SJSA1 (cell line): Measurements from ENCODE around the gene FNDC3B. TPM values are rescaled to one million over a fixed set of nuclear protein-coding genes. Genes with fewer than 3 reads are reported as not detected.
"Not testable (repeated sequence)": the region's sequence is repeated elsewhere in the genome, so short reads cannot be mapped to it uniquely, and the experiment has no call there.

ENCODE experiments used
- DNase-seq, 2 experiments: peaks; one replicate each; pipeline ENCODE4 v3.0.0-alpha.2; 2015 to 2020; ENCODE audit warnings: low spot score in 2 of 2, low read depth in 1 of 2
- H3K27ac ChIP-seq: fragments of 250-450 bp; sonication (Bioruptor Pico); 2 replicates; pipeline ENCODE4 v1.5.1; 2020; ENCODE audit warnings: mild to moderate bottlenecking, moderate library complexity
- H3K27me3 ChIP-seq: fragments of 250-450 bp; sonication (Bioruptor Pico); replicated peaks from 2 replicates; pipeline ENCODE4 v1.5.1; 2020; ENCODE audit warnings: mild to moderate bottlenecking, moderate library complexity
- H3K36me3 ChIP-seq: fragments of 250-450 bp; sonication (Bioruptor Pico); 2 replicates; pipeline ENCODE4 v1.5.1; 2020; ENCODE audit warnings: mild to moderate bottlenecking
- H3K4me1 ChIP-seq: fragments of 250-450 bp; sonication (Bioruptor Pico); replicated peaks from 2 replicates; pipeline ENCODE4 v1.6.1; 2021; ENCODE audit warnings: mild to moderate bottlenecking
- H3K4me3 ChIP-seq: fragments of 250-450 bp; sonication (Bioruptor Pico); 2 replicates; pipeline ENCODE4 v1.5.1; 2020; ENCODE audit warnings: mild to moderate bottlenecking
- H3K9me3 ChIP-seq: fragments of 250-450 bp; sonication (Bioruptor Pico); replicated peaks from 2 replicates; pipeline ENCODE4 v1.5.1; 2020; ENCODE audit warnings: mild to moderate bottlenecking
- total RNA-seq: library from RNA; depleted of rRNA; stranded (reverse); fragments of >200 nt; shearing (Covaris generic); gene quantifications from 2 replicates; pipeline ENCODE4 v1.2.3, GENCODE V29; 2014

Gene FNDC3B
- total RNA-seq, 1 experiment from 2014 or later, result 73.4 TPM

DNA sequence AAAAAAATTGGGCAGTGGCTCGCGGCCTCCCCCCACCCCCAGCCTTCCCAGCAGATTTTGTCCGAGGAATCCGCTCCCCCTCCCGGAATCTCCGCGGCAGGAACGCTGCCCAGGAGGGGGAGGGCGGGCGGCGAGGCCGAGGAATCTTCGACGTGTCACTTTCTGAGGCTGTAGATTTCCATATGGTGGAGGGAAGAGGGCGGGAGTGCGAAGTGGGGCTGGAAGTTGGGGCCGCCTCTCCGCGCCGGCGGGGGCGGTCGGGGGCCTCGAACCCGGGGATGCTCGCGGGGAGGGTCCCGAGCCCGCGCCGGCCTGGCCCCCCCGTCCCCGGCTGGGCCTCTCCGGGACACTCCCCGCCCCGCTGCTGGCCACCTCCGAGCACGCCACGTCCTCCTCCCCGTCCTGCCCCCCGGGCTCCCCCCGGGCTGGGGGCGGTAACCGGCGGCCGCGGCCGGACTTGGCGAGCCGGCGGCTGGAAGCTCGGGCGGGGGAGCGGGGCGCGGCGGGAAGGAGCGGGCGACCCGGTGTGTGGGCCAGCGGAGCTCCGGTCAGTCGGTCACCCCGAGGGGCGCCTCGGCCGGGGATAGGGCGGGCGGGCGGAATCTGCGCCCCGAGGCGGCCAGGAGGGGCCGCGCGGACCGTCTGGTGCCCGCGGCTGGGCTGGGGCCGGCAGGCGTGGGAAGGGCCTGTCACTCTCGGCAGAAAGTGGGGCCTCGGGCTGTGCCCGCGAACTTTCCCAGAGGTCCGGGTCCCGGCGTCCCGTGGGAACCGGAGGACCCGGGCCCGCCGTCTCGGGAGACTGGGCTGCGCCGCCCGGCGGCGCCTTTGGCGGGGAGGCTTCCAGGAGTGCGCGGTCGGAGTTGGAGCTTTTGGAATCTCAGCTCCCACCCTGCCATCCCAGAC, 951 bp downstream of the FNDC3B start:
- no peaks in the 10 kb centered on the region for H3K27me3 ChIP-seq
- no peaks in the 10 kb centered on the region for H3K9me3 ChIP-seq
- H3K4me3 ChIP-seq, result peak overlapping the region; percentile 91
- peak overlapping the region; percentile 96 for H3K27ac ChIP-seq
- H3K4me1 ChIP-seq, result peaks cover 17% of the 10 kb centered on the region
- DNase-seq, result peak; percentile 78 to 86
- peaks cover 26% of the 10 kb centered on the region for H3K36me3 ChIP-seq

DNA sequence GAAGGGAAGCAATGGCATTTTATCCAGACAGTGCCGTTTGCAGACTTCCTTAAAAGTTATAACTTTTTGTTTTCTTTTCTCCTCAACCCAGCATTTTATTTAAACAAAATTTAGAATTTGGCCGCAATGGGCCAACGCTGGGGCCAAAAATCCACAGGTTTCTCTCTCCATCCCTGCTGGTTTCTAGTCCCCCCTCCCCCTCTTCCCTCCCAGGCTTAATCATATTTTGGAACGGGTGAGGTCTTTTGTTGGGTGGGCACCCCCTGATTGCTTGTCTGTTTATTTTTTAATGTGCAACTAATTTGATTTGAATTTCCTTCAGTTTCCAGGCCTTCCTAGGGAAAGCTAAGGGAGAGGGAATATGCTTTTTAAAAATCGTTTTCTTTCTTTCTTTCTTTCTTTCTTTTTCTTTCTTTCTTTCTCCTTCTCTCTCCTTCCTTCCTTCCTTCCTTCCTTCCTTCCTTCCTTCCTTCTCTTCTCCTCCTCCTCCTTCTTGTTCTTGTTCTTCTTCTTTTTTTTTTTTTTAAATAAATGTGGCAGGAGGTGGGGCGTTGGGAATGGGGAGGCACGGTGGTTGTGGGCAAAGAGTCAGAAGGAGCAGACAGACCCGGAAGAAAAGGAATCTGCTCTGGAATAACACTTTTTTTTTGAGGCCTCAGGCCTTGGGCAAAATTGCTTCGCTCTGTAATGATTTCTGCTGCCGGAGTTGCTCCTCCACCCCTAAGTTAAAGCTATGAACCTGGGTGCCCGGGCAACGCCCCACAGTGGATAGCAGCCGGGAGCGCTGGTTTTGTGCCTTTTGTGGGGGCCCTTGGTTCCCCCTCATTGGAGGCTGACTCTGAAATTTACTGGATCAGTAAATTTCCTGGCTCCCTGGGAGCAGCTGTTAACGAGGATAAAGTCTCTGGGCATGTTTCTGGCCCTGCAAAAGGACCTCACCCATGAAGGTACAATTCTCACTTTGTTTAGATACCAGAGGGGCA, 1.9 kb downstream of the FNDC3B start:
- H3K36me3 ChIP-seq, result peaks cover 26% of the 10 kb centered on the region
- DNase-seq, result peak; percentile 61 to 78
- H3K4me1 ChIP-seq, result peaks cover 22% of the 10 kb centered on the region
- H3K9me3 ChIP-seq, result no peaks in the 10 kb centered on the region
- peak overlapping the region; percentile 91 for H3K4me3 ChIP-seq
- no peaks in the 10 kb centered on the region for H3K27me3 ChIP-seq
- peak overlapping the region; percentile 96 for H3K27ac ChIP-seq

DNA sequence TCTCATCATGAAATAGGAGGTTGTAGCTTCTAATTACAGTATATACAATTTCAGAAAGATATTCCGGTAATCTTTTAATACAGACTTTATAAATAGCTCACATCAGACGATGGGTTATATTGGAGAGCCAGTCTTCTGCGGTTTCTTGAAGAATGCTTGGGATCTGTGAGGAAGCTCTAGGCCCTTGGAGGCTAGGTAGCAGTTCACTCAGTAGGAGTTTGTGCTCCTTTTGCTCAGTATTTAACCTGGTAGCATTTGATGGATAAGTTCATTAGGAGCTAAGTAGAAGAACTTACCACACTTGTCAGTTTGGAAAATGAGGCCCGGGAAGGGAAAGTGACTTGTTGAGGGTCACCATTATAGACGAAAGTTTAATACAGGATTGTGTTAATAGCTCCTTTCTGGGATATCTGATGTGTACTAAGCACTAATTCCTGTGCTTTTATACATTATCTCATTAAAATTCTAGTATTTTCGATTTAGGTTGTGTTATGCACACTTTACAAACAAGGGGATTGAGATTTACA, 2.8 kb downstream of the FNDC3B start:
- peak in 1 of 2 experiments; percentile 14 for DNase-seq
- Histone ChIP-seq H3K4me1 (peaks cover 31% of the 10 kb centered on the region), H3K36me3 (peaks cover 26% of the 10 kb centered on the region), H3K27ac (no peak overlapping the region), H3K4me3 (peak overlapping the region; percentile 91), H3K9me3 (no peaks in the 10 kb centered on the region), H3K27me3 (no peaks in the 10 kb centered on the region)

DNA sequence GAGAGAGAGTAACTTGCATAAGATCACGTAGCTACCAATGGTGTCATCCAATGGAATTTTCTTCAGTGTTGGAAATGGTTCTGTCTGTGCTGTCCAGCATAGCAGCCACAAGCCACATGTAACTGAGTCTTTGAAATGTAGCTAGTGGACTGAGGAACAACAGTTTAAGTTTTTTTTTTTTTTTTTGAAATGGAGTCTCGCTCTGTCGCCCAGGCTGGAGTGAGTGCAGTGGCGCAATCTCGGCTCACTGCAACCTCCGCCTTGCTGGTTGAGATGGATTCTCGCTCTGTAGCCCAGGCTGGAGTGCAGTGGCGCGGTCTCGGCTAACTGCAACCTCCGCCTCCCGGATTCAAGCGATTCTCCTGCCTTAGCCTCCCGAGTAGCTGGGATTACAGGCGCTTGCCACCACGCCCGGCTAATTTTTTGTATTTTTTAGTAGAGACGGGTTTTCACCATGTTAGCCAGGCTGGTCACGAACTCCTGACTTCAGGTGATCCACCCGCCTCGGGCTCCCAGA, 3.3 kb downstream of the FNDC3B start:
- not testable (repeated sequence) for H3K4me3 ChIP-seq, H3K27me3 ChIP-seq, DNase-seq, H3K9me3 ChIP-seq, H3K27ac ChIP-seq
- Histone ChIP-seq H3K4me1 (peaks cover 36% of the 10 kb centered on the region), H3K36me3 (peaks cover 26% of the 10 kb centered on the region)

DNA sequence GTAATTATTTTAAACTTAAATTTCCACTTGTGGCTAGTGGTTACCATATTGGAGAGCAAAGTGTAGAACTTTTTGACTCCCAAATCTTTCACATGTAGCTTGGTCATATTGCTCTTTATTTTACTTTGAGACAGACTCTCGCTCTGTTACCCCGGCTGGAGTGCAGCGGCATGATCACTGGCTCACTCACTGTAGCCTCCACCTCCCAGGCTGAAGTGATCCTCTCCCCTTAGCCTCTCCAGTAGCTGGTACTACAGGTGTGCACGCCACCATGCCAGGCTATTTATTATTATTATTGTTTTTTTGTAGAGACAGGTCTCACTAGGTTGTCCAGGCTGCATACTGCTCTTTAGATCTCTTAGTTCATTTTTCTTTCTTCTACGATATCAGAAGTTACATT, 3.9 kb downstream of the FNDC3B start:
- no peak for DNase-seq
- peaks cover 36% of the 10 kb centered on the region for H3K4me1 ChIP-seq
- no peaks in the 10 kb centered on the region for H3K27me3 ChIP-seq
- no peak overlapping the region for H3K4me3 ChIP-seq
- H3K9me3 ChIP-seq, result no peaks in the 10 kb centered on the region
- peaks cover 26% of the 10 kb centered on the region for H3K36me3 ChIP-seq
- H3K27ac ChIP-seq, result no peak overlapping the region

DNA sequence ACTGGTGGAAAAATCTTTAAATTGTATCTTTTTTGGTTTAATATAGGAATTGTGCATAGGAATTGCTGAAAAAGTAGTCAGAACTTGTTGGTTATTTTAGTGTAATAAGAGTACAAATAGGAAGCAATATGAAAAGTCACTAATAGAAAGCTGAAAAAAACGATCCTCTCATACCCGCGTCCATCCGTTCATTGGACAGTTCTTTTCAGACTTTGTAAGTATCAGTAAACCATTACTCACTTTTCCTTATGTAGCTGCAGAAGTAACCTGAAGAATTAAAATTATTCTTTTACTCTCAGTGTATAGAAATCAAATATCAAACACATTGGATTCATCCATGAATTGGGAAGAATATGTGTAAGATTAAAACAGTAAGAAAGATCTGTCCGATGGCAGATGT, 4.4 kb downstream of the FNDC3B start:
- H3K4me3 ChIP-seq, result no peak overlapping the region
- no peaks in the 10 kb centered on the region for H3K27me3 ChIP-seq
- H3K4me1 ChIP-seq, result peaks cover 36% of the 10 kb centered on the region
- H3K36me3 ChIP-seq, result peaks cover 30% of the 10 kb centered on the region
- DNase-seq, result no peak
- no peak overlapping the region for H3K27ac ChIP-seq
- H3K9me3 ChIP-seq, result no peaks in the 10 kb centered on the region

DNA sequence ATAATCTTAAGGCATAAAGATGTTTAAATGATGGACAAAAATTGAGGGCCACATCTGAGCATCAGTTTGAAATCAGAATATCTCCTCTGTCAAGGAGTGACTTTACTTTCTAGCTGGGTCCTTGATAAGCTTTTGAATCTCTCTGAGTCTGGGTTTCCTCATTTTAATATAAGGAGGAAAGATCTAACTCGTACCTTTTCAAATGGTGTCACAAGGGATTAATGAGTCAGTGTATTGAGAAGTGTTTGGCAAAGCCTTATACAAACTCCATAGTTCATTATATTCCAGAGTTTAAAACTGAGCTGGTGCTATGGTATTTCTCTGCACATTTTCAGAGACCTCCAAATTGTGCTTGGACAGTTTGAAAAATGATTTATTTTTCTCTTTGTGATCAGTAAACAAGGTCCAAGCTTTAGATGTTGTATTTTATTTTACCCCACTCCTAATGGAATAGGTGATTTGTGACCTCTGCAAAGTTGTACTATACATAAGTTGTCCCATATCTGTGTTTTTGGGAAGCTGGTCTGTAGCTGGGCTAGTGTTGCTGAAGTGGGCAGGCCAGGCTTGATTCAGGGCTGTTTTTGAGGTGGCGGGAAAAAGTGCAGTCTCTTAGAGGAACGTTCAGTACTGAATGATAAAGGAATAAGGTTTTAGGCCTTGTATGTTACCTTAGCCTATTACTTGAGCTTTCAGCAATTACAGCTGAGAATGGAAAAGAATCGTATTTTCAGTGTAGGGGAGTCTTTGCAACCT, 5.6 kb downstream of the FNDC3B start:
- no peak overlapping the region for H3K4me3 ChIP-seq
- H3K9me3 ChIP-seq, result no peaks in the 10 kb centered on the region
- H3K27me3 ChIP-seq, result no peaks in the 10 kb centered on the region
- no peak for DNase-seq
- H3K4me1 ChIP-seq, result peaks cover 36% of the 10 kb centered on the region
- no peak overlapping the region for H3K27ac ChIP-seq
- peaks cover 33% of the 10 kb centered on the region for H3K36me3 ChIP-seq

DNA sequence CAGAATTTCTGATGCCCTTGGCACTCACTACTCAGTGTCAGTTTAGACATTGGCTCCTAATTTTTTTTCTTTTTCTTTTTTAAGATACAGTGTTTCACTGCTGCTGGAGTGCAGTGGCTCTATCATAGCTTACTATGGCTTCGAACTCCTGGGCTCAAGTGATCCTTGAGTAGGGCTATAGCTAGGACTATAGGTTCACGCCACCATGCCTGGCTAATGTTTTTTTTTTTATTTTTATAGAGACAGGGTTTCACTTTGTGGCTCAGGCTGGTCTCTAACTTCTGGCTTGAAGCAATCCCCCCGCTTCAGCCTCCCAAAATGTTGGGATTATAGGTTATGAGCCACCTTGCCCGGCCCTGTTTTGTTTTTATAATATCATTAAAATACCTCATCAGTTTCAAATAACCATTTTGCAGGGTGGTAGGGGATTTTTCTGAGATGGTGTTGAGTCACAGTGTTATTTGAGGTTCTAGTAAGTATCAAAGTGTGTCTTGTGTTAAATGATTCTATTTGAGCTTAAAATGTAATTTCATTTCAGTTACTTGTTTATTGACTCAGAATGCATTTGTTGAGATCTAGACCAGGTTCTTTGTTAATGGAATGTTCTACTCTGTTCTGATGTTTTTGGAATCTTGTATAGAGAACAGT, 7.0 kb downstream of the FNDC3B start:
- no peaks in the 10 kb centered on the region for H3K27me3 ChIP-seq
- DNase-seq, result peak in 1 of 2 experiments; percentile 33
- H3K27ac ChIP-seq, result no peak overlapping the region
- H3K4me3 ChIP-seq, result no peak overlapping the region
- peaks cover 38% of the 10 kb centered on the region for H3K36me3 ChIP-seq
- no peaks in the 10 kb centered on the region for H3K9me3 ChIP-seq
- peaks cover 36% of the 10 kb centered on the region for H3K4me1 ChIP-seq

DNA sequence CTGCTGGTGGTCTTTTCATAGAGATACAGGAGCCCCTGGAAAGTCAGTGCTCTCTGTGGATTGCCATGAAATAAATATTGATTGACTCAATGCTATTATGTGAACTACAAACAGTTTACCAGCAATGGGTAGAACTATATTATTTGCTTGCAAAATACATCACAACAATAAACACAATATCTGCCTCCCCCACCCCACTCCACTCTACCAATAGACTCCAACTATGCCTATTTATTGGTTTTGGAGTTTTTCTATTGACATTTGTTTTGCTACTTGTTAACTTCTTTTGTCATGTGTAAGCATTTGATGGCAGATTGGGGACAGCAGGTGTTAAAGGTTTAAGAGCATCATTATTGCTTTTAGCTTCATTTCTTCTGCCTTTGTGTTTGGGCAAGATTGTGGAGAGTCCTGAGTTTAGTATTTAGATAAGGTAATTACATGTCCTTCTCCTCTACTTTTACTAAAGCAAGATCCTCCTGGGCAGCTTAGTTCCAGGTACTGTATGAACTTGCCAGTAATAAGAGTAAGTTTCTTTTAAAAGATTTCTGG, 8.3 kb downstream of the FNDC3B start:
- H3K4me1 ChIP-seq, result peaks cover 30% of the 10 kb centered on the region
- no peaks in the 10 kb centered on the region for H3K9me3 ChIP-seq
- no peaks in the 10 kb centered on the region for H3K27me3 ChIP-seq
- no peak overlapping the region for H3K27ac ChIP-seq
- no peak overlapping the region for H3K4me3 ChIP-seq
- DNase-seq, result no peak
- H3K36me3 ChIP-seq, result peaks cover 43% of the 10 kb centered on the region

DNA sequence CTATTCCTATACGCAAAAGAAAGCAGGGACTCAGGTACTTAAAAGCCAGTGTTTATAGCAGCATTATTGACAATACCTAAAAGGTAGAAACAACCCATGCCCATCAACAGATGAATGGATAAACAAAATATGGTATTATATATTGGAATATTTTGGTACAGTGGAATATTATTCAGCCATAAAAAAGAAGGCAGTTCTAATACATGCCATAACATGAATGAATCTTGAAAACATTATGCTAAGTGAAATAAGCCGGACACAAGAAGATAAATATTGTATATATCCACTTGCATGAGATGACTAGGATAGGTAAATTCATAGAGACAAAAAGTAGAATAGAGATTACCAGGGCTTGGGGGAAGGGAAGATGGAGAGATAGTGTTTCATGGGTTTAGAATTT, 9.2 kb downstream of the FNDC3B start:
- Histone ChIP-seq H3K4me1 (peaks cover 29% of the 10 kb centered on the region), H3K27me3 (no peaks in the 10 kb centered on the region), H3K9me3 (no peaks in the 10 kb centered on the region), H3K27ac (no peak overlapping the region), H3K4me3 (no peak overlapping the region), H3K36me3 (peaks cover 51% of the 10 kb centered on the region)
- DNase-seq, result no peak

DNA sequence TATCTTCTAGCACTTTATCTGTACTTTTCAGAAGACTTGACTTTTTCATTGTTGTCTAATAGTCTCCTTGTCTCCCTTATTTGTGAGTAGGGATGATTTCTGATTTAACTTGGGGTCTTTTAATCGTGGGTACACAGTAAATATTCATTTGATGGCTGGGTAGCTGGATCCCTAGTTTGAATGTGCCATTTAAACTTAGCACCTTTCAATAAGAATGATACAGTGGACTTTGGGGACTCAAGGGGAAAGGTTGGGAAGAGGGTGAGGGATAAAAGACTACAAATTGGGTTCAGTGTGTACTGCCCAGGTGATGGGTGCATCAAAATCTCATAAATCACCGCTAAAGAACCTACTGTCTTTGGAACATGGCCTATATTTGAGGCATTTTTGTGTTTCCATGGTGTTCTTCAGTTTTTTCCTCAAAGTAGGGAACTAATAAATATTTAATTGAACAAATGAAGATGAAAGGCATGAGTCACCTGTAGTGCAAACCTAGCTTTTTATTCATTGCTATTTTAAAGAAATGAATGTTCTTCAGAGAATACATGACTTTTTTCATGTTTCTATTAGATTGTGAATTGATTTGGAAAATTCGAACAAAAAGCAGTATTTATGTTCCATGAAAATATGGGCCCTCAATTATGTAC, 12.1 kb downstream of the FNDC3B start:
- H3K36me3 ChIP-seq, result peaks cover 55% of the 10 kb centered on the region
- H3K27ac ChIP-seq, result no peak overlapping the region
- peaks cover 12% of the 10 kb centered on the region for H3K4me1 ChIP-seq
- no peak for DNase-seq
- H3K27me3 ChIP-seq, result no peaks in the 10 kb centered on the region
- no peaks in the 10 kb centered on the region for H3K9me3 ChIP-seq
- no peak overlapping the region for H3K4me3 ChIP-seq

DNA sequence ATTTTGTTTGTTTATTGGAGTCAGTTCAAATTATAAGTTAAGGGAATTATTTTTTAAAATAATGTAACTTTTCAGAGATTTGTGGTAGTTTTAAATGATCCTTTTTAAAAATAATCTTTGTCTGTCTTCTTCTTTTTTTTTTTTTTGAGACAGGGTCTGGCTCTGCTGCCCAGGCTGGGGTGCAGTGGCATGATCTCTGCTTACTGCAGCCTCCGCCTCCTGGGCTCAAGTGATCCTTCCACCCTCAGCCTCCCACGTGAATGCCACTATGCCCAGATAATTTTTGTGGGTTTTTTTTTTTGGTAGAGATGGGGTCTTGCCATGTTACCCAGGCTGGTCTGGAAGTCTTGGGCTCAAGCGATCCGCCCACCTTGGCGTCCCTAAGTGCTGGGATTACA, 12.6 kb downstream of the FNDC3B start:
- Histone ChIP-seq H3K36me3 (peaks cover 60% of the 10 kb centered on the region), H3K9me3 (no peaks in the 10 kb centered on the region), H3K27me3 (no peaks in the 10 kb centered on the region), H3K27ac (no peak overlapping the region), H3K4me1 (peaks cover 10% of the 10 kb centered on the region), H3K4me3 (no peak overlapping the region)
- no peak for DNase-seq
